Activated naive CD4-positive, alpha-beta T cell (primary cell): Measurements from ENCODE around the gene MCL1.
A peak's percentile ranks its signal among the peaks of the same experiment; 100 is the strongest.

ENCODE experiments used
- DNase-seq, 4 experiments: peaks; one replicate each; lab custom pipeline; 2025; lab: John Stamatoyannopoulos, UW

The MCL1 gene

GRCh38 chr1:150555971-150556865 is 23.2 kb downstream of the MCL1 start:
- DNase-seq: no peak

GRCh38 chr1:150555198-150555970 is 24.0 kb downstream of the MCL1 start:
- DNase-seq: no peak

- no peak for DNase-seq
Observed at GRCh38 chr1:150554086-150554452, 25.3 kb downstream of the MCL1 start.

GRCh38 chr1:150553392-150554085 is 25.9 kb downstream of the MCL1 start:
- no peak for DNase-seq

DNA sequence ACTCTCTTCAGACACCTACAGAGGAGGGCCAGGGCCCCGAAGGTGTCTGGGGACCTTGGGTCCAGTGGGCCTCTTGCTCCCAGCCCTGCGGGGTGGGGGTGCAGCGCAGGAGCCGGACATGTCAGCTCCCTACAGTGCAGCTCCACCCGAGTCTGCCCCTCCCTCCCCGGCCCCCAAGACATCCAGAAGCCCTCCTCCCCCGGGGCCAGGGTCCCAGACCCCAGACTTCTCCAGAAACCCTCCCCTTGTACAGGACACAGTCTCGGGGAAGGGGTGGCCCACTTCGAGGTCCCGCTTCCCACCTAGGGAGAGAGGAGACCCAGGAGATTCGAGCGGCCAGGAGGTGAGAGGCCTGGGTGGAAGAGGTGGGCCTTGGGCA is 26.5 kb downstream of the MCL1 start:
- DNase-seq: no peak

GRCh38 chr1:150552128-150552910 is 27.1 kb downstream of the MCL1 start:
- DNase-seq: no peak

DNA sequence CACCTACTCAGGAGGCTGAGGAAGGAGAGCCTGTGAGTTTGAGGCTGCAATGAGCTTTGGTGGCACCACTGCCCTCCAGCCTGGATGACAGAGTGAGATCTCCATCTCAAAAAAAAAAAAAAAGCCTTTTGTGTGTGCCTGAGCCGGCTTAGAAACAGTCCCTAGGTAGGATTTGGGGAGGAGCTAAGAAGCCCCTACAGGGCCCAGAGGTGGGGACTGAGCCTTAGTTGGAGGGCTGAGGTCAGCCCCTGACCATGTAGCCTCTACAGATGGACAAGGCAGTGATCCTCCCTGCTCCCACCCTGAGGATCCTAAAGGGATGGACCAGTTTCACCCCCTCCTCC is 27.7 kb downstream of the MCL1 start:
- DNase-seq: no peak

GRCh38 chr1:150551051-150551783 is 28.2 kb downstream of the MCL1 start:
- peak in 1 of 4 experiments; percentile 13 for DNase-seq

GRCh38 chr1:150550222-150551050 is 29.0 kb downstream of the MCL1 start:
- no peak for DNase-seq

DNA sequence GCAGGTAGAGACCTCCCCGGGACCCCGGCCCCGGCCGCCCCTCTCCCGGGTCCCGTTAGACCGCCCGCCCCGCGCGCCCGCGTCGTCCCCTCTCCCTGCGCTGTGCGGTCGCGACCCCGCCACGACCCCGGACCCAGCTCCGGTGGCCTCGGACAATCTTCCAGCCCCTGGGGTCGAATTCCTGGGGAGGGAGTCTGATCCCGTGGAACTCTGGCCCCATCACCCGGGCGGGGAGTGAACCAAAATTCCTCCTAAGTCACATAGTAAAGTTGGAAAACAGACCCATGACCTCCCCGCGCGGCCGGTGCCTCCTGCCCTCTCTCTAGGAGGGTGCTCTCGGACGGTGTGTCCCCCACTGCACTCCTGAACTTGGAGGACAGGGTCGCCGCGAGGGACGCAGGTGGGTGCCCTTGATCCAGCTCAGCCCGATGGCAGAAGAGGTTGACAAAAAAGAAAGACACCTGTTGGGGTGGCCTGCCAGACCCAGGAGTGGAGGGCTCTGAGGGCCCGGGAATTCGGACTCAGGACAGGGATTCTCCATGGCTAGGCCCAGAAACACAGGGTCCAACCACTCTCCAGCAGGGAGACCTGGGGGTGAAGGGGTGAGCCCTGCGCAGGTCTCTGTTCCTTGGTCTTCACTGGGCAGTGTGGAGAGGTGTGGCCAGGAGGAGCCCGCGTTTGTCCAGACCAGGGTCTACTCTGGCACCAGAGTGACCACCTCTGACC is 29.8 kb downstream of the MCL1 start:
- DNase-seq: no peak

DNA sequence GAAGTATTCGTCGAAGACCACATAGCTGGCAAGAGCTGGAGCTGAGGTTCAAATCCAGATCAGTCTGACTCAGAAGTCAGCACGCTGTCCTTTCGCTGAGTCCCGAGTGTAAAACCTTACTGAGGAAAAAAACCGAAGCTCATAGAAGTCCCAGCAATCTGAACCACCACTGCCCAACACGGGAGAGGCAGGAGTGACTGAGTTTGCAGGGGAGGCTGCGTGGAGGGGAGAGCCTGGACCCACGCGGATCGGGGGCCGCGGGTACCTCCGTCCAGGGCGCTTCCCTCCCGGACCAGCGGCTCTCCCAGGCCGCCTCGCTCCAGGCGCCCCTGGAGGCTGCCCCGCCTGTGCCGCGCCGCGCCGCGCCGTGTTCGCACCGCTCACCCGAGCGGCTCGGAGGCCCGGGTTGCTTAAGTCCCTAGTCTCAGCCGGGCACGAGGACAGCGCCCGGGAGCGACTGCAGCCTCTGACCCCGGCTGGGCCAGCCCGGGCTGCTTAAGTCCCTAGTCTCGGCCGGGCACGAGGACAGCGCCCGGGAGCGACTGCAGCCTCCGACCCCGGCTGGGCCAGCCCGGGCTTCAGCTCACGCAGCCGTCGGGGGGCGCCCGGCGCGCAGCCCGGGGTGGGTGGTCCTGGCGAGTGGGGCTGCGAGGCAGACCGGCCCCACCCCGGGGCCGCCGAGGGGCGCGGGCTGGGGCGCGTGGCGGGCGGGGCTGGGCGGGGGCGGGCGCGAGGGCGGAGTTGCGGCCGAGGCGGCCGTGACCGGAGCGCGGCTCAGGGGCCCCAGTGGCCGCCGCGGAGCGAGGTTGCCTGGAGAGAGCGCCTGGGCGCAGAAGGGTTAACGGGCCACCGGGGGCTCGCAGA is 30.5 kb downstream of the MCL1 start, which contains the start of gene ADAMTSL4:
TSS of gene ADAMTSL4 (plus strand) at position 777 of the 864 bp plus-strand sequence. CDS start 2,881 bp downstream, outside the sequence.
- peak in 1 of 4 experiments; percentile 19 for DNase-seq

DNA sequence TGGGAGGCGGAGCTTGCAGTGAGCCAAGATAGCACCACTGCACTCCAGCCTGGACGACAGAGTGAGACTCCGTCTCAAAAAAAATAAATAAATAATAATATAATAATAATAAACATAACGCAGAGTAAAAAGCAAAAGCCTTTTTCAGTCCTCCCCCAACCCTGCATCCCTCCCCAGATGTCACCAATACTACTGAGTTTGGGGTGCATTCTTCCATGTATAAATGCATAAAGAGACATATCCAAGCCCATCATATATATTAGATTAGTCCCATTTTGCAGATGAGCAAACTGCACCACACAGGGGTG is 31.1 kb downstream of the MCL1 start:
- no peak for DNase-seq

DNA sequence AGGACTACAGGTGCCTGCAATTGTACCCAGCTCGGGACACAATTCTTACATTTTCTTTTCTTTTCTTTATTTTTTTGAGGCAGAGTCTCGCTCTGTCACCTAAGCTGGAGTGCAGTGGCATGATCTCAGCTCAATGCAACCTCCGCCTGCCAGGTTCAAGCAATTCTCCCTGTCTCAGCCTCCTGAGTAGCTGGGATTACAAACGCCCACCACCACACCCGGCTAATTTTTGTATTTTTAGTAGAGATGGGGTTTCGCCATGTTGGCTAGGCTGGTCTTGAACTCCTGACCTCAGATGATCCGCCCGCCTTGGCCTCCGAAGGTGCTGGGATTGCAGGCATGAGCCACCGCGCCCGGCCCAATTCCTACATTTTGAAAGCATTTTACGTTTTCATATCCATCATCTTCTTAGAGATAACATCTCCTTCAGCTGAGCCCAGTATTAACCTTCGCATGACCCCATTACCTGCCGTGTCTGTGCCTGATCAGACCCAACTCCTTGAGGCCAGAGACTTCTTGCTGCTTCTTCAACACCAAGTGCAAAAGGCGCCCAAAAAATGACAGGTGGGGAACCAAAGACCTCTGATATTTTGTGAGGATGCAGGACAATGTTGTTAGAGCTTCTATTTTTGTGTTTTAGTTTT is 33.0 kb downstream of the MCL1 start:
- no peak for DNase-seq

GRCh38 chr1:150545486-150546032 is 33.9 kb downstream of the MCL1 start:
- no peak for DNase-seq

DNA sequence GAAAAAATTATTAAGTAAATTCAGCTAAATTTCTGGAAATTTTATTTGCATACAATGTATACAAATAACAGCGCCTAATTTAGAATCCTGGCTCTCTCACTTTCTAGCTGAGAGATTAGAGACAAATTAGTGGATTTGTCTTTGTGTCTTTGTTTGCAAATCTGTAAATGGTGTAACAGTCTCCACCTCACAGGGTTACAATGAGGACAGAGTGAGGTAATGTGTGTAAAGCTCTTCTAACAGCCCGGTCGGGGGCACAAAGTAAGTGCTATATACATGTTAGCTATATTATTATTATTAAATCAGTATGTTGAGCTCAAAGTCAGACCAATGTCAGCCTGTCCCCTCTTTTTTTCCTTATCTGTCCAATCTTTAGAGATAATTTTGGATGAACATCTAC is 35.2 kb downstream of the MCL1 start:
- DNase-seq: no peak

DNA sequence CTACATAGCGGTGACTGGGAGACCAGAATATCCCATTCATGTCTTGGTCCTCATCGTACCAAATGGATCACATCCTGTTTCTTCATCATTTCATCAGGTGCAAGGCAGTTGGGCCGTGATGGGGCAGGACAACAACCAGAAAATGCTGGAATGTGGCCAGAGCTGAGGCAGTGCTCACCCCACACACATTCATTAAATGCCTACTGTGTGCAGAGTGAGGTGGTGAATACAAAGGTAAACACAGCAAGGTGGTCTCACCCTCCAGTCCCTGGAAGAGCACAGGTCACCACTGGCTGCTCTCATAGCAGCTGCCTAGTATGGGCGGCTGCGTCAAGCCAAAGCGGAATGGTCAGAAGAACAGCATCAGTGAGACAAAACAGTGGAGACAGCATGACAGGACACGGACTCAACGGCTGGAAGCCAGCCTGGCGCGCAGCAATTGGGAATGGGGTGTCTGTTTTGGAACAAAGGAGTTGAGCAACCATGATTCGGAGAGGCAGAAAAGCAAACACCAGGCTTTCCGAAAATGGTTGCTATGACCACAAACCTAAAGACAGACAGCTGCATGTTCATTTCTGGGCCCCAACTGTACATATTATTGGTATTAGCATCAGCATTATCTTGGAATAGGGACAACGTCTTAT is 35.8 kb downstream of the MCL1 start:
- DNase-seq: no peak
